ENCODE measurements around the gene AMHR2. TPM values are rescaled to one million over a fixed set of nuclear protein-coding genes. Genes with fewer than 3 reads are reported as not detected.

Gene AMHR2
- 0.67 to 1.8 TPM (median 1.2 TPM) in 5 replicates for total RNA-seq (2022; extraction: Qiagen RNA extraction)

DNA sequence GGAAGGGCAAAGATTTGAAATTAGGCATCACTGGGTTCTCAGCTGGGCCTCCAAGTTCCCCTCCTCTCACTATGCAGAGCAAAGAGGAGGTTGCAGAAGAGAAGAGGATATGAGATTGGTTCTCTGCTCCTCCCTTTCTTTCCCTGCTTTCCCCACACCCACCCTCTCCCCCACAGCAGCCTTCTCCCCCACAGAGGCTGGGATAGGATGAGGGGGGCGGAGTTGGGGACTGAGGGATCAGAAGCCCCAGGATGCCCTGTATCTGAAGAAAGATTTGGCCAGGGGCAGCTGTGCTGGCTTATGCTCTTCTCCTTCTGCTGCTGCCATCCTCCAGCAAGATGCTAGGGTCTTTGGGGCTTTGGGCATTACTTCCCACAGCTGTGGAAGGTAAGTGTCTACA, at the start of gene AMHR2:
AMHR2 (plus strand) TSS at position 259 of the 400 bp plus-strand sequence; CDS start at position 339, 80 bp downstream.

DNA sequence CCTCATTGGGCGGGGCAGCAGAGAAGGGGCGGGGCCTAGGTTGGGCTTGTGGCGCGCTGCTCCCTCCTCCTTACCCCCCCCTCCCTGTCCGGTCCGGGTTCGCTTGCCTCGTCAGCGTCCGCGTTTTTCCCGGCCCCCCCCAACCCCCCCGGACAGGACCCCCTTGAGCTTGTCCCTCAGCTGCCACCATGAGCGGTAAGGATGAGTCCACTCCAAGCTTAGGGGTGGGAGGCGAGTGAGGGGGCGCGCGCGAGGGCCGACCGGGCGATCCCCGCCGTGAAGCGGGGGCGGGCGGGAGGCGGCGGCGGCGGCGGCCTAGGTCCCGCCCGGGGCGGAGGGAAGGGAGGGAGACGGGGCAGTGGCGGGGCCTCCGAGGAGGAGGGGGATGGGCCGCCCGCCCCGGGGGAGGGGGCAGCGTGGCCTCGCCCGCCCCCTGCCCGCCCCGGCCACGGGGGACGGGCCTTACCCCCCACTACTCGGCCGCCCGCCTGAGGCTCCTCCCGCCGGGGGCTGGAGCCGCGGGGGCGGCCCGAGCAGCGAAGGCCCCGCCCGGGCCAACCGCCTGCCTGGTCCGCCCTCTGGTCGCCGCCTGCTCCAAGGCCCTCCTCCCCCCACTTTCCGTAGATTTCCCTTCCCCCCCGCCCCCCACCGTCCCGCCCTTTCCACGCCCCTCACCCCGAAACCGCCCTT, 43.4 kb upstream of the AMHR2 start, which contains the start of gene SP1:
SP1 (plus strand) TSS at position 73 of the 690 bp plus-strand sequence; CDS start at position 189, 116 bp downstream.

DNA sequence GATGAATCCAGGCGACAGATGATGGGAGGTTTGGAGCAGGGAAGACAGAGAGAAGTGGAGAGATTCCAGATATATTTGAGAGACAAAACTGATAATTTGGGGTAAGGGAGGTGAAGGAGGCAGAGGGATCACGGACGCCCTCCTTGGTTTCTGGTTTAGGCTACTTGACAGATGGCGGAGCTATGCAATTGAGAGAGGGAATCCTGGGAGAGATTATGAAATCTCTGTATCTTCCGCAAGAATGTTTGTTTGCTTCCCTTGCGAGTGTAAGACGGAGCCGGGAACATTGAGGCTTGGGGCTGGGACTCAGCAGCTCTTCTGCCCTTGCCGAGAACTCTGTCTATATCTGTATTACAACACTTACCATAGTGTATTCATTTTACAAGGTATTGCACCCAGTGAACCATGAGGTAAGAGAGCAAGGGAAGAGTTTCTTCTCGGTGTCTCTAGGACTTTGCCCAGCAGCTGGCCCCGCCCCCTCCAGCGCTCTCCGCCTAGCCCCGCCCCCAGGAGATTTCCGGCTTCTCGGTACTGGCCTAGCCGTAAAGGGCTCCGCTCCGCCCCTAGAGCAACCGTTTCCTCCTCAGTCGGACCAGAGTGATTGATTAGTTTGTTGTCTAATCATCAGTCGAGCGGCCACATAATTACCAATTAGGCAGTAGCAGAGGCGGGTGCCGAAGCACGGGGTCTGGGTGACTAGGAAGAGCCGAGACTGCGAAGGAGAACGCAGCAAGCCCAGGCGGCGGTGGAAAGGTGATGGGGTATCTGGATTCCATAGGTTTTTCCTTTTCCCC, 17.6 kb downstream of the AMHR2 start, which contains the start of gene PRR13:
PRR13 (plus strand) TSS at position 695 of the 794 bp plus-strand sequence. CDS start 981 bp downstream, outside the sequence.

DNA sequence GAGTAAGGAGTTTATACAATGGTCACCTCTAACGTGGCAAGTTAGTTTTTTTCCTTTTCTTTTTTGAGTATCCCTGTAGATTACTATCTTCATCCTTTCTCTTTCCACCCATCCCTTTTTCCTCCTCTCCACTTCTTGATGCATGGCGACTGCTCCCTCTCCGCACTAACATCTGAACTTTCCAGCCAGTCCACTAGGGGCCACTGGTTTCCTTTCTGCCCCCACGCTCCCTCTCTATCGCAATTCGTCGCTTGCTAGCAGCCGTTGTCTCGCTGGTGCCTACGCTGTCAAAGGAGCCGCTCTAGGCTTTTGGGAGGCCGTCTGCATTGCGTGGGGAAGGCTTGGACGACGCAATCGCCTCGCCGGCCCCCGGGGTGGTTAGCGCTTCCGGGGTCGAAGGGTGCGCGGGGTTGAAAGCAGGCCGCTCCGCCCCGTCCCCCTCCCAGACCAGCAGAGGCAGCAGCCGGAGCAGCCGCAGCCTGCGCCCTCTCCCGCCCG, 28.1 kb downstream of the AMHR2 start, which contains the start of gene PCBP2:
PCBP2 (plus strand) TSS at position 442 of the 498 bp plus-strand sequence. CDS start 2,699 bp downstream, outside the sequence.

Other genes starting within 250 kb of the AMHR2 start
- 10.9 to 16.1 TPM (median 13.8 TPM) in 5 replicates for gene ZNF740, start 243.1 kb upstream of the AMHR2 start, total RNA-seq (2022; extraction: Qiagen RNA extraction)
- gene CSAD, start 242.9 kb upstream of the AMHR2 start, total RNA-seq (2022; extraction: Qiagen RNA extraction) = 4.4 to 9.9 TPM (median 6.6 TPM) in 5 replicates
- 0.35 to 0.84 TPM (median 0.55 TPM) in 5 replicates for gene ITGB7, start 216.6 kb upstream of the AMHR2 start, total RNA-seq (2022; extraction: Qiagen RNA extraction)
- gene RARG, start 191.6 kb upstream of the AMHR2 start, total RNA-seq (2022; extraction: Qiagen RNA extraction) = 19.2 to 26.6 TPM (median 24.6 TPM) in 5 replicates
- gene ESPL1, start 155.6 kb upstream of the AMHR2 start, total RNA-seq (2022; extraction: Qiagen RNA extraction) = 15.5 to 21.8 TPM (median 19.0 TPM) in 5 replicates
- gene PFDN5, start 128.3 kb upstream of the AMHR2 start, total RNA-seq (2022; extraction: Qiagen RNA extraction) = 476 to 584 TPM (median 513 TPM) in 5 replicates
- 70.1 to 96.3 TPM (median 90.1 TPM) in 5 replicates for gene MYG1, start 124.2 kb upstream of the AMHR2 start, total RNA-seq (2022; extraction: Qiagen RNA extraction)
- 69.8 to 82.5 TPM (median 75.9 TPM) in 5 replicates for gene AAAS, start 102.2 kb upstream of the AMHR2 start, total RNA-seq (2022; extraction: Qiagen RNA extraction)
- 0.09 TPM in 1 of 5 replicates, not detected in the others for gene SP7, start 87.5 kb upstream of the AMHR2 start, total RNA-seq (2022; extraction: Qiagen RNA extraction)
- gene SP1, start 43.7 kb upstream of the AMHR2 start, total RNA-seq (2022; extraction: Qiagen RNA extraction) = 18.4 to 25.2 TPM (median 20.4 TPM) in 5 replicates
- gene PRR13, start 17.9 kb downstream of the AMHR2 start, total RNA-seq (2022; extraction: Qiagen RNA extraction) = 286 to 362 TPM (median 330 TPM) in 5 replicates
- 590 to 639 TPM (median 617 TPM) in 5 replicates for gene PCBP2, start 28.2 kb downstream of the AMHR2 start, total RNA-seq (2022; extraction: Qiagen RNA extraction)
- gene MAP3K12, start 75.6 kb downstream of the AMHR2 start, total RNA-seq (2022; extraction: Qiagen RNA extraction) = 10.8 to 16.6 TPM (median 13.1 TPM) in 5 replicates
- 40.4 to 57.8 TPM (median 53.9 TPM) in 5 replicates for gene TARBP2, start 77.4 kb downstream of the AMHR2 start, total RNA-seq (2022; extraction: Qiagen RNA extraction)
- gene NPFF, start 83.6 kb downstream of the AMHR2 start, total RNA-seq (2022; extraction: Qiagen RNA extraction) = not detected in 5 replicates
- 16.4 to 21.1 TPM (median 17.4 TPM) in 5 replicates for gene ATF7, start 202.5 kb downstream of the AMHR2 start, total RNA-seq (2022; extraction: Qiagen RNA extraction)